ENCODE data around the gene TCF12.
A peak's percentile ranks its signal among the peaks of the same experiment; 100 is the strongest.

Gene TCF12

DNA sequence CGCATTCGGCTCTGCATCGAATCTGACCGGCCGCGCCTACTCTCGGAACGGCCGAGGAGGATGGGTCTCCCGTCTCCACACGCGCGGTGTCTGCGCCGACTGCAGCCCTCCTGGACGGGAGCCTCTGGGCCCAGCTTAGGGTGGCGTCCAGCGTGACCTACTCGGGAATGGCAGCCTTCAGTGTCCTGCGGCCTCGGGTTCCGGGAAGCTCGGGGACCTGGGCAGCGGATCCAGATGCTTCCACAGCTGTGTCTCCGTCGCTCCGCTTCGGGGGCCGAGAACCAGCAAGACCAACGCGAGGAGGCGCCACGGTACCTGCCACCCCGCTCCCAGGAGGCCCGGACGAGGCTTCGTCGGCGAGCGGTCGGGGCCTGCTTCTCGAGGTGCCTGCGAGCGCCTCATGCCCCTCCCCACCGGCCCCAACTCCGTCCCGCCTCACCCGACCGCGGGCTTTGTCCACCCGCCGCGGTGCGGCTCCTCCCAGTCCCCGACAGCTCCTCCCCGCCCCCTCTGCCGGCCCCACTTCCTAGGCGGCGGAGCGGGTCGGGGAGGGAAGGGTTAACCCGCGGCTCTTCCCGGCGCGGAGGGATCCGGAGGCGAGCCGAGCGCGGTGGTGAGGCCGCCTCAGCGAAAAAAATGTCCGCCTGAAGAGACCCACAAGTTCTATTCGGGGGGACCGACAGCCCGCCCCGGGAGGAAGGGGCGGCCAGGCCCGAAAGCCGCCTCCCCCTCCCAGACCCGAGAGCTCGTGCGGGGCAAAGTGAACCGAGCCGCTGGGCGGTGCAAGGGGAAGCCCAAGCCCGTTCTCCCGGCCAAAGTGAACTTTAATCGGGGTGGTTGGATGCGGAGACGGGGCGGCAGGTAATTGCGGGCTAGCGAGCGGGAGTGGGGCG, at the start of gene TCF12:
Gene TCF12, plus strand, starts transcription at position 599 of the 893 bp plus-strand sequence. CDS start 1,270 bp downstream, outside the sequence.
- TF ChIP-seq, protein P1, sequence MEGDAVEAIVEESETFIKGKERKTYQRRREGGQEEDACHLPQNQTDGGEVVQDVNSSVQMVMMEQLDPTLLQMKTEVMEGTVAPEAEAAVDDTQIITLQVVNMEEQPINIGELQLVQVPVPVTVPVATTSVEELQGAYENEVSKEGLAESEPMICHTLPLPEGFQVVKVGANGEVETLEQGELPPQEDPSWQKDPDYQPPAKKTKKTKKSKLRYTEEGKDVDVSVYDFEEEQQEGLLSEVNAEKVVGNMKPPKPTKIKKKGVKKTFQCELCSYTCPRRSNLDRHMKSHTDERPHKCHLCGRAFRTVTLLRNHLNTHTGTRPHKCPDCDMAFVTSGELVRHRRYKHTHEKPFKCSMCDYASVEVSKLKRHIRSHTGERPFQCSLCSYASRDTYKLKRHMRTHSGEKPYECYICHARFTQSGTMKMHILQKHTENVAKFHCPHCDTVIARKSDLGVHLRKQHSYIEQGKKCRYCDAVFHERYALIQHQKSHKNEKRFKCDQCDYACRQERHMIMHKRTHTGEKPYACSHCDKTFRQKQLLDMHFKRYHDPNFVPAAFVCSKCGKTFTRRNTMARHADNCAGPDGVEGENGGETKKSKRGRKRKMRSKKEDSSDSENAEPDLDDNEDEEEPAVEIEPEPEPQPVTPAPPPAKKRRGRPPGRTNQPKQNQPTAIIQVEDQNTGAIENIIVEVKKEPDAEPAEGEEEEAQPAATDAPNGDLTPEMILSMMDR (IDR thresholded peaks at IDR 0.05; ENCODE audit: control insufficient read depth, insufficient read depth, low read depth, low read length, missing control alignments), result peak; percentile 46
- peak; percentile 84 for DNase-seq (ENCODE audit: low read depth)
- peak within 1 kb of the TSS; percentile 100 for H3K4me3 ChIP-seq (ENCODE audit: control insufficient read depth, low read depth, low read length)

DNA sequence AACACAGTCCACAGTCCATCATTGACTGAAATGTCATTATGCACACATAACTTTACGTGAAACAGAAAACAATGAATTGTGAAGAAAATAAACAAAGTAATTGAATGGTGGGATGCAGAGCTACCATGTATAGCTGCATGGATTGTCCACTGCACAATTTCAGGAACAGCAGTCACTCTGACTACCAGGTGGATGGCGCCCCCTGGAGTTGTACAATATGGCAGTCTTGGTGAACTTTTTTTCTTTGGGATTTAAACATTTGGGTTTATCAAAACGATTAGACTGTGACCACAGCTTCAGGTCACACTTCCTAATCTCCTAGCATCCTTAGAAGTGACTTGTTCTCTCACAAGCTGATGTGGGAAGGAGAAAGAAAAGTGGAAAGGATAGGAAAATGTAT, 48.9 kb upstream of the TCF12 start:
- no peak for DNase-seq (ENCODE audit: low read depth)
- TF ChIP-seq, protein P1 (IDR thresholded peaks at IDR 0.05; ENCODE audit: control insufficient read depth, insufficient read depth, low read depth, low read length, missing control alignments), result peak; percentile 45
- no peak overlapping the region for H3K4me3 ChIP-seq (ENCODE audit: control insufficient read depth, low read depth, low read length)

DNA sequence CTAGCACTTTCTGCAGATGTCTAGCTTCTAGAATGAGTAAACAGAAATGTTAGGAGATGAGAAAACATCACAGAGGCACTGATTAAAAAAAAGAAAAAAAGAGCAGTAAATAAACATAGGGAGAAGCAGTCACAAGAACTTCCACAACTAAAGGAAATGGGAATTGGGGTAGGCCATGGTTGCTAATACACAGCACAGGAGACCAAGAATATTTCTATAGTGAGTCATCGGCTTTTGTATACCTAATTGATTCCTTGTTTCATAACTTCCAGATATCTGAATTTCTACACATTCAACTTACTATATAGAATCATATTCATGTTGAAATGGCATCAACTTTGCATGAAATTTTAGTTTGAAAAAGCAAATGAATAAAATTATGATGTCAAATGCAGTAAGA, 47.3 kb upstream of the TCF12 start:
- TF ChIP-seq, protein P1 (IDR thresholded peaks at IDR 0.05; ENCODE audit: control insufficient read depth, insufficient read depth, low read depth, low read length, missing control alignments), result no peak
- peak; percentile 48 for DNase-seq (ENCODE audit: low read depth)
- no peak overlapping the region for H3K4me3 ChIP-seq (ENCODE audit: control insufficient read depth, low read depth, low read length)

DNA sequence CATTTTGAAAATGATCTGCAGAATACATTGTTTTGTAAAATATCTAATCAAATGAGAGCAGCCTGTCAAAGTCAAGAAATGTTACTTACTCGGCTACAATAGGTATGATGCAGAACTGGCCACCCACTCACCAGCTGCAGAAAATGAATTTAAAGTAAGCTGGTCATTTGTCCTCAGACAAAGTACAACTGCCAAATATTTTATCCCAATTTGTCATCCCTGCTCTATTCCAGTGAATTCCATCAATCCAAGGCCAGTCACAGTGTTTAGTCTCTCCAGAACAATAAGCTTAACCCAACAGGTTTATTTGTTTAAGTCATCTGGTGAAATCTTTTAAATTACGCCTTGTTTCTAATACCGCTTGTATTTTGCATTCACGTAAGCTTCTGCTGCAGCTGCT, 46.6 kb upstream of the TCF12 start:
- DNase-seq (ENCODE audit: low read depth), result no peak
- H3K4me3 ChIP-seq (ENCODE audit: control insufficient read depth, low read depth, low read length), result no peak overlapping the region
- TF ChIP-seq, protein P1 (IDR thresholded peaks at IDR 0.05; ENCODE audit: control insufficient read depth, insufficient read depth, low read depth, low read length, missing control alignments), result no peak

DNA sequence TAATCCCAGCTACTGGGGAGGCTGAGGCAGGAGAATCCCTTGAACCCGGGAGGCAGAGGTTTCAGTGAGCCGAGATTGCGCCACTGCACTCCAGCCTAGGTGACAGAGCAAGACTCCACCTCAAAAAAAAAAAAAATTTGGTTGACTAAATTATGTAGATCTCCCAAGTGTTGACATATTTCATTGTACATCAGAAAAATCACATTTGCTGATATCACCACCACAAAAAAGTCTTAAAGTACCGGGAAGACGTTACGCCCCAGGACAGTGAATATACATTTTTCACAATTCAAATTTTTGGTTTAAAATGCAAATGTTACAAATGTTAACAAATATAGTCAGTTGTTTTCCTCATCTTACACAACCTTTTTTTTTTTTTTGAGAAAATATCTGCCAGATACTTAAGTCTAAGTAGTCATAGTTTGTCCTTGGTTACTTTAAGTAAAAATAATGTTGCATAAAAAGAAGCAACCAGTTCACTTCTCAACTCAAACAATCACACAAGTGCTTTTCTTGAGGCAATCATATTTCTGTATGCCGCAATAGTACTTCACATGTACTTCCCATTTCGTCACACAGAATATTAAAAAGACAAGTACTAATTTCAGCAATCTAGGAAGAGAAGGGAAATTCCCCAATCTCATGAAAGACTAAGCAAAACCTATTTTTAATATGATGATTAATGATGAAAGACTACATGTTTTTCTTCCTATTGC, 41.0 kb upstream of the TCF12 start:
- TF ChIP-seq, protein P1 (IDR thresholded peaks at IDR 0.05; ENCODE audit: control insufficient read depth, insufficient read depth, low read depth, low read length, missing control alignments), result no peak
- no peak overlapping the region for H3K4me3 ChIP-seq (ENCODE audit: control insufficient read depth, low read depth, low read length)
- DNase-seq (ENCODE audit: low read depth), result no peak

DNA sequence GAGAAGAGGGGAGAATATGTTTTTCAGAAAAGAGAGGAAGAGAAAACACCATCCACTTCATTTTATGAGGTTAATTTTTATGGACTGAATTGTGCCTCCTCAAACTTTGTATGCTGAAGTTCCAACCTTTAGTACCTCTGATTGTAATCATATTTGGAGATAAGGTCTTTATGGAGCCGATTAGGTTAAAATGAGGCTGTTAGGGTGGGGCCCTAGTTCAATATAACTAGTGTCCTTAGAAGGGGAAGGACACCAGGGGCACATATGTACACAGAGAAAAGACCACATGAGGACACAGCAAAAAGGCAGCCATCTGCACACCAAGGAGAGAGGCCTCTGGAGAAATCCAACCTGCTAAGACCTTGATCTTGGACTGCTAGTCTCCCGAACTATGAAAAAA, 38.9 kb upstream of the TCF12 start:
- H3K4me3 ChIP-seq (ENCODE audit: control insufficient read depth, low read depth, low read length), result no peak overlapping the region
- TF ChIP-seq, protein P1 (IDR thresholded peaks at IDR 0.05; ENCODE audit: control insufficient read depth, insufficient read depth, low read depth, low read length, missing control alignments), result no peak
- DNase-seq (ENCODE audit: low read depth), result no peak

Measured in AG09309 (cell line).